Measurements from ENCODE around the gene MPL. TPM values are rescaled to one million over a fixed set of nuclear protein-coding genes. Genes with fewer than 3 reads are reported as not detected.

Gene MPL
- total and polyA plus RNA-seq, 2 of the 8 experiments (the other 6 are each of a cell fraction or from before 2014, with no cell fraction given) = 0.08 TPM; not detected in 1

- TF ChIP-seq CHD7 (IDR thresholded peaks at IDR 0.05; ENCODE audit: insufficient replicate concordance, low read length) (no peak), TAF1 (IDR thresholded peaks at IDR 0.05; ENCODE audit: low read depth, low read length) (no peak)
Measured at GRCh38 chr1:43340559-43340958, 2.9 kb downstream of the MPL start (continued).
